Right lobe of liver (tissue), 4 donors: ENCODE data around the gene SLC5A1.
"Not testable (repeated sequence)": the region's sequence is repeated elsewhere in the genome, so short reads cannot be mapped to it uniquely, and the experiment has no call there.

ENCODE experiments used
- CTCF ChIP-seq, 4 donors: fragments of 200-600 bp in 3 of 4; fragments of 450-650 bp in 1 of 4; IDR thresholded peaks; one replicate each; pipeline versions ENCODE4 v1.5.1 to v1.8.0; 2016 to 2022; ENCODE audit warnings: antibody characterized with exemption in 4 of 4, mild to moderate bottlenecking in 2 of 4
- POLR2A ChIP-seq: fragments of 450-650 bp; IDR thresholded peaks from one replicate; pipeline ENCODE4 v1.6.1; 2017; ENCODE audit warnings: antibody characterized with exemption, mild to moderate bottlenecking
- donor health status: DM: no; HTN: no; CAD: no.
- donor health status: DM: no; HTN: no; CAD: no.
- donor health status: DM: no; HTN: yes; CAD: no.

- TF ChIP-seq CTCF (IDR thresholded peaks at IDR 0.05); POLR2A: not testable (repeated sequence)
Observed at GRCh38 chr22:32147128-32147527, 104.1 kb downstream of the SLC5A1 start.
